SK-N-SH (cell line): Measurements from ENCODE around the gene ART5. TPM values are rescaled to one million over a fixed set of nuclear protein-coding genes. Genes with fewer than 3 reads are reported as not detected.
"Not testable (repeated sequence)": the region's sequence is repeated elsewhere in the genome, so short reads cannot be mapped to it uniquely, and the experiment has no call there.

ENCODE experiments used
- CTCF ChIA-PET: fragments of 300-600, 350-600 bp; formaldehyde crosslinking; extraction: SDS; loops from one replicate; lab custom pipeline; 2021; lab: Yijun Ruan, JAX
- POLR2A ChIA-PET: fragments of 350-600 bp; sonication (Branson Sonifier 250); formaldehyde crosslinking; extraction: SDS; loops from one replicate; lab custom pipeline; 2020; ENCODE audit warnings: antibody characterized with exemption, inconsistent platforms; lab: Yijun Ruan, JAX
- DNase-seq: peaks from one replicate; pipeline ENCODE4 v3.0.0; 2012
- H2AFZ ChIP-seq: fragments of 200-600 bp; sonication (generic); 2 replicates; pipeline ENCODE4 v1.8.1; 2016; ENCODE audit warnings: antibody characterized with exemption, mild to moderate bottlenecking, low read depth
- H3F3A ChIP-seq: fragments of 200-600 bp; sonication (generic); replicated peaks from 2 replicates; pipeline ENCODE3; 2016; ENCODE audit warnings: antibody characterized with exemption, mild to moderate bottlenecking; ENCODE audit not compliant: insufficient read depth
- H3K27ac ChIP-seq, 2 experiments: fragments of 200-500 bp in 1 of 2; fragments of 200-600 bp in 1 of 2; sonication (Bioruptor generic) in 1 of 2; sonication (generic), shearing (Covaris generic) in 1 of 2; 2 replicates each; pipeline versions ENCODE4 v1.5.1 to v1.6.1; 2014 to 2016; ENCODE audit warnings: low read depth in 2 of 2, inconsistent platforms in 1 of 2, low read length in 1 of 2, mild to moderate bottlenecking in 1 of 2, mixed read lengths in 1 of 2
- H3K27me3 ChIP-seq: fragments of 200-600 bp; sonication (generic), shearing (Covaris generic); 2 replicates; pipeline ENCODE4 v1.6.1; 2016; ENCODE audit warnings: mixed run types; ENCODE audit not compliant: insufficient read depth
- H3K36me3 ChIP-seq, 2 experiments: fragments of 200-500 bp in 1 of 2; fragments of 200-600 bp in 1 of 2; sonication (Bioruptor generic) in 1 of 2; sonication (generic) in 1 of 2; replicated peaks in 1 of 2; 2 replicates each; pipeline versions ENCODE3 to v1.5.1; 2014 to 2016; ENCODE audit warnings: low read length in 1 of 2, mild to moderate bottlenecking in 1 of 2; ENCODE audit not compliant: insufficient read depth in 2 of 2, control insufficient read depth in 1 of 2
- H3K4me1 ChIP-seq, 2 experiments: fragments of 200-500 bp in 1 of 2; fragments of 200-600 bp in 1 of 2; sonication (Bioruptor generic) in 1 of 2; sonication (generic), shearing (Covaris generic) in 1 of 2; 2 replicates each; pipeline versions ENCODE4 v1.5.1 to v1.6.1; 2014 to 2016; ENCODE audit warnings: low read depth in 1 of 2, low read length in 1 of 2, mixed run types in 1 of 2; ENCODE audit not compliant: insufficient read depth in 2 of 2, control insufficient read depth in 1 of 2
- H3K4me2 ChIP-seq: fragments of 200-600 bp; sonication (generic), shearing (Covaris generic); 2 replicates; pipeline ENCODE4 v1.6.1; 2017; ENCODE audit warnings: mixed run types
- H3K4me3 ChIP-seq, 2 experiments: fragments of 200-500 bp in 1 of 2; fragments of 200-600 bp in 1 of 2; sonication (Bioruptor generic) in 1 of 2; sonication (generic), shearing (Covaris generic) in 1 of 2; 2 replicates each; pipeline versions ENCODE4 v1.5.1 to v1.8.1; 2014 to 2016; ENCODE audit warnings: low read depth in 2 of 2, inconsistent platforms in 1 of 2, low read length in 1 of 2, mild to moderate bottlenecking in 1 of 2, mixed read lengths in 1 of 2, moderate library complexity in 1 of 2
- H3K79me2 ChIP-seq: fragments of 200-600 bp; sonication (generic); 2 replicates; pipeline ENCODE4 v1.8.1; 2017; ENCODE audit warnings: mild to moderate bottlenecking; ENCODE audit not compliant: insufficient read depth
- H3K9ac ChIP-seq: fragments of 200-600 bp; sonication (generic); 2 replicates; pipeline ENCODE4 v1.6.1; 2017; ENCODE audit warnings: mixed run types
- H3K9me2 ChIP-seq: fragments of 200-600 bp; sonication (generic); 2 replicates; pipeline ENCODE4 v1.6.1; 2017; ENCODE audit warnings: mixed run types
- H3K9me3 ChIP-seq: fragments of 200-600 bp; sonication (generic); 2 replicates; pipeline ENCODE4 v1.6.1; 2017; ENCODE audit warnings: mixed run types, mild to moderate bottlenecking, moderate library complexity
- H4K20me1 ChIP-seq: fragments of 200-600 bp; sonication (generic); 2 replicates; pipeline ENCODE4 v1.6.1; 2017; ENCODE audit warnings: mild to moderate bottlenecking, mixed run types; ENCODE audit not compliant: insufficient read depth
- FOXJ3 ChIP-seq: sonication (generic); formaldehyde crosslinking; IDR thresholded peaks from 2 replicates; pipeline ENCODE4 v1.5.1; 2020; ENCODE audit warnings: mild to moderate bottlenecking, missing genetic modification reagents
- JUND ChIP-seq: IDR thresholded peaks from 2 replicates; pipeline ENCODE4 v1.4.0; 2012
- RCOR1 ChIP-seq: fragments of 150-350 bp; IDR thresholded peaks from 2 replicates; pipeline ENCODE4 v1.6.1; 2017; ENCODE audit warnings: antibody characterized with exemption, low read length
- USF1 ChIP-seq: IDR thresholded peaks from 2 replicates; pipeline ENCODE4 v1.4.0; 2012; ENCODE audit warnings: low read depth, borderline replicate concordance
- YY1 ChIP-seq: IDR thresholded peaks from 2 replicates; pipeline ENCODE4 v1.4.0; 2012; ENCODE audit warnings: low read depth, mild to moderate bottlenecking
- ZBTB33 ChIP-seq: IDR thresholded peaks from 2 replicates; pipeline ENCODE4 v1.4.0; 2012; ENCODE audit warnings: low read depth, borderline replicate concordance
- WGBS: methylation state at CpG from one replicate; pipeline ENCODE4 v1.1.6; 2017; ENCODE audit warnings: low lambda C conversion rate; 5-methylcytosine and 5-hydroxymethylcytosine counted together
- polyA plus RNA-seq, 3 experiments: library from polyadenylated mRNA; depleted of rRNA; stranded (reverse); fragments of >200 nt; gene quantifications; 2 replicates each; pipeline ENCODE4 v1.2.3, GENCODE V29; 2012
- TF ChIP-seq, protein P1 (sequence below): fragments of 150-350 bp; IDR thresholded peaks from 2 replicates; pipeline ENCODE4 v1.6.1; 2017; ENCODE audit warnings: antibody characterized with exemption, low read length, low read depth, borderline replicate concordance
- TF ChIP-seq, protein P2 (sequence below): IDR thresholded peaks from 2 replicates; pipeline ENCODE4 v1.4.0; 2012; ENCODE audit warnings: low read depth

The ART5 gene
- polyA plus RNA-seq, 1 of the 3 experiments (the other 2 are of a cell fraction): 0.59 TPM

DNA sequence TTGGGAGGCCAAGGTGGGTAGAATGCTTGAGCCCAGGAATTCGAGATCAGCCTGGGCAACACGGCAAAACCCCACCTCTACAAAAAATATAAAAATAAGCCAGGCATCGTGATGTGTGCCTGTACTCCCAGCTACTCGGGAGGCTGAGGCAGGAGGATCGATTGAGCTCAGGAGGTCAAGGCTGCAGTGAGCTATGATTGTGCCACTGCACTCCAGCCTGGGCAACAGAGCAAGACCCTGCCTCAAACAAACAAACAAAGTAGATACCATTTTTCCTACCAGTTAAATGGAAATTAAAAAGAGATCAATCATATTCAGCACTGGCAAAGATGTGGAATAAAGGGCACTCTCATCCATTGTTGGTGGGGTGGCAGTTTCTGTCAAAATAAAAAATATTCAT lies 15.5 kb upstream of the ART5 start:
- POLR2A ChIA-PET, H3K9me3 ChIP-seq, H3K27ac ChIP-seq, H2AFZ ChIP-seq, H3K4me1 ChIP-seq, H3K79me2 ChIP-seq, H3K27me3 ChIP-seq, DNase-seq, H3K4me3 ChIP-seq, H3K4me2 ChIP-seq, CTCF ChIA-PET, H3K36me3 ChIP-seq, H3F3A ChIP-seq, H4K20me1 ChIP-seq, H3K9ac ChIP-seq, H3K9me2 ChIP-seq: not testable (repeated sequence)
- 31% methylated on average over 5 of the region's 5 CpGs for WGBS

DNA sequence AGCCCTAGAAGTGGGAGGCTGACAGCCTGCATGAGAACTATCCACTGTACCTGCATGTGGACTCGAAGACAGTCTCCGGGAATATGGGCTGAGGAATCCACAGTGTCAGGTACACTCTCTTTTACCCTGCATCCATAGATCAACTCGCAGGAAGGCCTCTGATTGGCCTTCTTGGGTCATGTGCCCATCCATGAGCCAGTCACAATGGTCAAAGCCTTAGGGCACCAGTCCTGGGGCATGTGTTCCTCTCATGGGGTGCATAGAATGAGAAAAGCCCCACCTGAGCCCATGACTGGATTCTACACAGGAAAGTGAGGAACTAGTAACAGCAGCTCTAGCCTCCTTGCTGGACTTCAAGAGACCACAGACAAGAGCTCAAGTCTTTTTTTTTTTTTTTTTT lies 13.8 kb upstream of the ART5 start:
- POLR2A ChIA-PET: no interaction called here
- Histone ChIP-seq H3K4me2 (no peak overlapping the region), H3K4me1 (no peaks in the 10 kb centered on the region), H3K4me3 (no peak overlapping the region), H3F3A (no peaks in the 10 kb centered on the region), H3K9me3 (no peaks in the 10 kb centered on the region), H3K27me3 (no peaks in the 10 kb centered on the region; the same call in 1 of the 2 replicates), H4K20me1 (no peaks in the 10 kb centered on the region), H3K9me2 (no peaks in the 10 kb centered on the region), H3K9ac (no peak overlapping the region), H3K36me3 (no peaks in the 10 kb centered on the region), H3K79me2 (no peaks in the 10 kb centered on the region), H3K27ac (no peak overlapping the region), H2AFZ (no peak overlapping the region)
- no peak for DNase-seq
- no peak for TF ChIP-seq RCOR1
- no peak for TF ChIP-seq FOXJ3 (CRISPR knock-in tag)
- TF ChIP-seq YY1: no peak
- TF ChIP-seq, protein P1, sequence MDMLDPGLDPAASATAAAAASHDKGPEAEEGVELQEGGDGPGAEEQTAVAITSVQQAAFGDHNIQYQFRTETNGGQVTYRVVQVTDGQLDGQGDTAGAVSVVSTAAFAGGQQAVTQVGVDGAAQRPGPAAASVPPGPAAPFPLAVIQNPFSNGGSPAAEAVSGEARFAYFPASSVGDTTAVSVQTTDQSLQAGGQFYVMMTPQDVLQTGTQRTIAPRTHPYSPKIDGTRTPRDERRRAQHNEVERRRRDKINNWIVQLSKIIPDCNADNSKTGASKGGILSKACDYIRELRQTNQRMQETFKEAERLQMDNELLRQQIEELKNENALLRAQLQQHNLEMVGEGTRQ: no peak
- TF ChIP-seq, protein P2, sequence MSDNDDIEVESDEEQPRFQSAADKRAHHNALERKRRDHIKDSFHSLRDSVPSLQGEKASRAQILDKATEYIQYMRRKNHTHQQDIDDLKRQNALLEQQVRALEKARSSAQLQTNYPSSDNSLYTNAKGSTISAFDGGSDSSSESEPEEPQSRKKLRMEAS: no peak
- no peak for TF ChIP-seq JUND
- TF ChIP-seq USF1: peak; percentile 33; the same call in 1 of the 2 replicates
- TF ChIP-seq ZBTB33: no peak
- 33% methylated on average over 2 of the region's 3 CpGs for WGBS
- CTCF ChIA-PET: interaction anchor here (1.6 kb wide), 1 partner anchor 11 kb away, joined by 3 read pairs; no protein-coding TSS in a partner anchor

- H3K27ac ChIP-seq, H3F3A ChIP-seq, H3K79me2 ChIP-seq, CTCF ChIA-PET, H2AFZ ChIP-seq, H3K9ac ChIP-seq, DNase-seq, H3K4me1 ChIP-seq, H3K9me3 ChIP-seq, H3K4me3 ChIP-seq, H3K36me3 ChIP-seq, POLR2A ChIA-PET, H3K4me2 ChIP-seq, H4K20me1 ChIP-seq, H3K9me2 ChIP-seq: not testable (repeated sequence)
- WGBS: 78% methylated on average over 3 of the region's 3 CpGs
- H3K27me3 ChIP-seq: peaks cover 13% of the 10 kb centered on the region; the same call in 1 of the 2 replicates
Observed at GRCh38 chr11:3652514-3652913, 10.7 kb upstream of the ART5 start.

DNA sequence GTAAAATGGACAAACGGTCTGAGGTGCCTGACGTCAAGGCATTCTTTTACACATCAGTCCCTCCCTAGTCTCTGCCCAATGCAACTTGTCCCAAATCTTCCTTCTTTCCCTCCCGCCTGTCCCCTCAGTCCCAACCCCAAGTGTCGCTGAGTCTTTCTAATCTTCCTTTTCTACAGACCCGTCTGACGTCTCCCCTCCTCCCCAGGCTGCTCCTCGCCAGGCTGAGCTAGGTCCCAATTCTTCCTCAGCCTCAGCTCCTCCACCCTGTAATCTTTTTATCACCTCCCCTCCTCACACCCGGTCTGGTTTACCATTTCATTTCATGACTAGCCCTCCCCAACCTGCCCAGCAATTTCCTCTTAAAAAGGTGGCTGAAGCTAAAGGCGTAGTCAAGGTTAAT lies 7.6 kb upstream of the ART5 start:
- H3K9me3 ChIP-seq, CTCF ChIA-PET, H3K4me1 ChIP-seq, H3K79me2 ChIP-seq, H3K36me3 ChIP-seq, H4K20me1 ChIP-seq, H3K9ac ChIP-seq, H3K4me2 ChIP-seq, H3K4me3 ChIP-seq, H2AFZ ChIP-seq, POLR2A ChIA-PET, H3F3A ChIP-seq, H3K27ac ChIP-seq, H3K9me2 ChIP-seq, DNase-seq: not testable (repeated sequence)
- H3K27me3 ChIP-seq: peaks cover 13% of the 10 kb centered on the region; the same call in 1 of the 2 replicates
- 39% methylated on average over 9 of the region's 9 CpGs for WGBS
